GM23338 (cell line): Measurements from ENCODE around the gene ARPC4. TPM values are rescaled to one million over a fixed set of nuclear protein-coding genes. Genes with fewer than 3 reads are reported as not detected.

Experiments
- ATAC-seq: fragments of 200-7000 bp; cut with Tn5 transposase; 3 replicates; pipeline ENCODE4 v1.9.1; 2020
- DNase-seq: peaks from one replicate; pipeline ENCODE4 v3.0.0-alpha.2; 2015; ENCODE audit warnings: low spot score
- H2AFZ ChIP-seq: fragments of 200-600 bp; sonication (generic); 2 replicates; pipeline ENCODE4 v1.8.0; 2016; ENCODE audit warnings: antibody characterized with exemption, mild to moderate bottlenecking, moderate library complexity
- H3F3A ChIP-seq: fragments of 200-600 bp; sonication (generic); replicated peaks from 2 replicates; pipeline ENCODE4 v1.8.0; 2017; ENCODE audit warnings: antibody characterized with exemption, mixed run types, low read depth
- H3K27ac ChIP-seq: fragments of 200-600 bp; sonication (generic); 2 replicates; pipeline ENCODE4 v1.6.1; 2016; ENCODE audit warnings: low read depth
- H3K27me3 ChIP-seq: fragments of 200-600 bp; sonication (generic); 2 replicates; pipeline ENCODE4 v1.8.0; 2016; ENCODE audit warnings: mild to moderate bottlenecking, mixed run types, moderate library complexity; ENCODE audit not compliant: insufficient read depth
- H3K36me3 ChIP-seq: fragments of 200-600 bp; sonication (generic); 2 replicates; pipeline ENCODE4 v1.8.0; 2016; ENCODE audit warnings: mild to moderate bottlenecking; ENCODE audit not compliant: insufficient read depth
- H3K4me1 ChIP-seq: fragments of 200-600 bp; sonication (generic); 2 replicates; pipeline ENCODE4 v1.8.0; 2016; ENCODE audit warnings: mild to moderate bottlenecking, moderate library complexity; ENCODE audit not compliant: insufficient read depth
- H3K4me2 ChIP-seq: fragments of 200-600 bp; sonication (generic); 2 replicates; pipeline ENCODE4 v1.7.1; 2017; ENCODE audit warnings: mixed run types
- H3K4me3 ChIP-seq: fragments of 200-600 bp; sonication (generic); 2 replicates; pipeline ENCODE4 v1.6.1; 2016; ENCODE audit warnings: mixed run types
- H3K79me2 ChIP-seq: fragments of 200-600 bp; sonication (generic); replicated peaks from 2 replicates; pipeline ENCODE4 v1.8.0; 2017; ENCODE audit warnings: mild to moderate bottlenecking; ENCODE audit not compliant: insufficient read depth
- H3K9me2 ChIP-seq: fragments of 200-600 bp; sonication (generic); 2 replicates; pipeline ENCODE4 v1.8.0; 2017; ENCODE audit not compliant: insufficient read depth
- H4K20me1 ChIP-seq: fragments of 200-600 bp; sonication (generic); replicated peaks from 2 replicates; pipeline ENCODE4 v1.8.0; 2017; ENCODE audit warnings: mild to moderate bottlenecking; ENCODE audit not compliant: insufficient read depth
- H3K27ac Mint-ChIP-seq: 2 replicates; pipeline ENCODE4 v1.8.0; 2020; ENCODE audit warnings: inconsistent platforms, mild to moderate bottlenecking, moderate library complexity, mixed read lengths
- H3K27me3 Mint-ChIP-seq: 3 replicates; pipeline ENCODE4 v1.8.0; 2022; ENCODE audit warnings: low read depth, mild to moderate bottlenecking, moderate library complexity, mixed read lengths, inconsistent platforms; ENCODE audit not compliant: insufficient read depth, poor library complexity
- H3K36me3 Mint-ChIP-seq: 3 replicates; pipeline ENCODE4 v1.8.0; 2021; ENCODE audit warnings: low read depth, mild to moderate bottlenecking, inconsistent platforms, moderate library complexity, mixed read lengths
- H3K4me1 Mint-ChIP-seq: 3 replicates; pipeline ENCODE4 v1.8.0; 2020; ENCODE audit warnings: mild to moderate bottlenecking, inconsistent platforms, mixed read lengths
- H3K4me3 Mint-ChIP-seq: 3 replicates; pipeline ENCODE4 v1.8.0; 2021; ENCODE audit warnings: moderate library complexity, mild to moderate bottlenecking, inconsistent platforms, mixed read lengths
- H3K9me3 Mint-ChIP-seq: 3 replicates; pipeline ENCODE4 v1.8.0; 2020; ENCODE audit warnings: moderate library complexity, mild to moderate bottlenecking, inconsistent platforms, mixed read lengths
- CTCF ChIP-seq, 2 experiments: fragments of 200-600 bp in 1 of 2; sonication (generic) in 1 of 2; conservative IDR thresholded peaks; 2 replicates each; pipeline versions ENCODE4 v1.5.1 to v1.6.1; 2016 to 2017; ENCODE audit warnings: antibody characterized with exemption in 2 of 2, low read depth in 2 of 2, mild to moderate bottlenecking in 2 of 2, moderate library complexity in 1 of 2
- JUNB ChIP-seq: IDR thresholded peaks from one replicate; pipeline ENCODE4 v1.6.1; 2016; ENCODE audit warnings: antibody characterized with exemption; ENCODE audit not compliant: unreplicated experiment
- NANOG ChIP-seq: IDR thresholded peaks from 2 replicates; pipeline ENCODE4 v1.6.1; 2016; ENCODE audit warnings: antibody characterized with exemption, borderline replicate concordance
- POLR2AphosphoS5 ChIP-seq: IDR thresholded peaks from 2 replicates; pipeline ENCODE4 v1.6.1; 2016; ENCODE audit warnings: antibody characterized with exemption, low read depth
- REST ChIP-seq: IDR thresholded peaks from one replicate; pipeline ENCODE4 v1.6.1; 2018; ENCODE audit warnings: antibody characterized with exemption; ENCODE audit not compliant: unreplicated experiment
- STAT1 ChIP-seq: IDR thresholded peaks from one replicate; pipeline ENCODE4 v1.6.1; 2016; ENCODE audit warnings: antibody characterized with exemption; ENCODE audit not compliant: unreplicated experiment
- ZNF331 ChIP-seq: fragments of 250-450 bp; sonication (Bioruptor Pico); IDR thresholded peaks from 2 replicates; pipeline ENCODE4 v1.5.0; 2020; ENCODE audit warnings: low read depth, mild to moderate bottlenecking, moderate library complexity
- polyA plus RNA-seq: library from polyadenylated mRNA; unstranded; fragments of >200 nt; fragmentation: Nextera tagmentation; extraction: Ambion mirVana; gene quantifications from 2 replicates; pipeline ENCODE4 v1.2.1, GENCODE V29; 2016
- total RNA-seq: library from RNA; depleted of rRNA; stranded (reverse); fragments of >200 nt; shearing (Covaris generic); gene quantifications from 2 replicates; pipeline ENCODE4 v1.2.3, GENCODE V29; 2014

Gene ARPC4
- total and polyA plus RNA-seq, 2 experiments from 2014 or later: 71.9 to 176 TPM

- TF ChIP-seq REST (no peak), ZNF331 (CRISPR knock-in tag) (no peak), POLR2AphosphoS5 (no peak), STAT1 (no peak), JUNB (no peak), CTCF (conservative IDR thresholded peaks at IDR 0.05; ENCODE audit: low read depth in 2 of 2) (no peak)
These were observed 8.9 kb upstream of the ARPC4 start (continued) for GRCh38 chr3:9783954-9784353.

GRCh38 chr3:9784965-9785364 is 7.9 kb upstream of the ARPC4 start:
- Histone ChIP-seq H3K9me2 (no peaks in the 10 kb centered on the region), H3K4me2 (no peak overlapping the region), H3F3A (0 out of 2 replicates have a peak, but pooled peaks cover 8% of the 10 kb centered on the region), H2AFZ (no peak overlapping the region), H3K4me1 (no peaks in the 10 kb centered on the region), H3K4me3 (no peak overlapping the region), H3K79me2 (no peaks in the 10 kb centered on the region), H4K20me1 (no peaks in the 10 kb centered on the region; the same call in 1 of the 2 replicates), H3K27me3 (no peaks in the 10 kb centered on the region), H3K36me3 (peaks cover 10% of the 10 kb centered on the region; the same call in 1 of the 2 replicates), H3K27ac (no peak overlapping the region)
- TF ChIP-seq NANOG (no peak), POLR2AphosphoS5 (no peak), JUNB (no peak), STAT1 (no peak), REST (no peak), ZNF331 (CRISPR knock-in tag) (no peak)
- Mint-ChIP-seq H3K4me1 (no peaks in the 10 kb centered on the region), H3K27me3 (peaks cover 4% of the 10 kb centered on the region), H3K36me3 (peaks cover 78% of the 10 kb centered on the region), H3K9me3 (no peaks in the 10 kb centered on the region), H3K4me3 (no peak overlapping the region), H3K27ac (no peak overlapping the region)
- no peak for DNase-seq
- ATAC-seq: no peak
